GM19025 (cell line): ENCODE results near the gene BCAS3.

Experiments used
- ATAC-seq: cut with Tn5 transposase; IDR thresholded peaks from one replicate; pipeline ENCODE4 v1.9.1; 2021; ENCODE audit warnings: mild to moderate bottlenecking, low read depth, moderate library complexity; ENCODE audit not compliant: unreplicated experiment

The BCAS3 gene

DNA sequence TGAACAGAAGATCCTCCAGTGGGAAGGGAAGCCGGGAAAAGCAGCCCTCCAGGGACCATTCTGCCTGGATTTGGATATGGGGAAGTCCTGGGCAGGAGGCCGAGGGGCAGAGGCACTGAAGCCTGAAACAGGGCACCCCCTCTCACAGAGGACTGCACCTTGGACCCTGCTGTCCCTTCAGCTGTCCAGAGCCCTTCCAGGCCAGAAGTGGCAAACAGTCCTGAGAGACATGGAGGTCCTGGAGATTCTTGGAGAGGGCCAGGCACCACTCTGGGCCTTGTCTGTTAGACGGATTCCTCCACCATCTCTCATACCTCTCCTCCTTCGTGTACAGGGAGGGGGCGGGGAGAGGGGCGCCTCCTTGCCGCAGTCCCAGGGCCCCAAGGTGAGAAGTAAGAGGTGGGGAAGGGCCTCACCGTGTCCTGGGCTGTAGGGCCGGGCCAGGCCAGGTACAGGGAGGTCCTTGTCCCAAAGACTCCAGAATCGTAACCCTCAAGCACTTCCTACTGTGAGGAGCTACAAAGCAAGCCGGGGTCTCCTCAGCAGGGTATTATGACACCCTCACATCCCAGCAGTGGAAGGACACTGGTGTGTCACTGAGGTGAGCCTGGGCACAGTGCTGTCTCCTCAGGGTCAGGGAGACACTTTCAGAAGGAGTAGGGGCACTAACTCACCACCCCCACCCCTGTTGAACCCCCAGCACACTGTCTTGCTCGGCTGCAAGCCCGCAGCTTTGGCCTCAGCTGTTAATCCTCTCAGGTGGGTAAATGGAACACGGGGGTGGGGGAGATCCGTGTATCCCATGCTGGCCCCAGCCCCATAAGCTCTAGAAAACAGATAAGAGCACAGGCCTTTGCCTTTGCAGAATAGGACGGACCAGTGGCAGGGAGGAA lies 705.4 kb downstream of the BCAS3 start:
- no peak for ATAC-seq

DNA sequence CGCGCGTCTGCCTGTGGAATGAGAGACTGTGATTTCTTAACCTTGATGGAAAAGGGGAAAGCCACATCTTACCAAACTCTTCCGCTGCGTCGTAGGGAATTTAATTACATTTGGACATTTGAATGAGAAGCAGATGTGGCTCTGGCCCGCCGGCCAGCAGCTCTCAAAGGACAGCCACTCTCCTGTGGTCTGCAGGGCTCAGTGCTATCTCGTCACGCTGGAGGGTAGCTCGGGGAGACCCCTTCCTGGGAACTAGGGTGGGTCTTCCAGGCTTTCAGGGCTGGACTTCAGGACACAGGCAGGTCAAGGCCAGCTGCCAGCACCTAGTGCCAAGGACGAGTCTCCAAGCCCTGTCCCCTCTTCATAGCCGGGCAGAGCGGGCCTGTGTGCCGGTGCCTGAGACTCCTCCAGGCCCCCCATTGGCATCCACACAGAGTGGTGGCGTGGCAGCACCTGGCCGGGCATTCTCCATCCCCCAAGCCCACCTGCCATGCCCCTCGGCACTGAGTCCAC lies 706.1 kb downstream of the BCAS3 start:
- no peak for ATAC-seq

DNA sequence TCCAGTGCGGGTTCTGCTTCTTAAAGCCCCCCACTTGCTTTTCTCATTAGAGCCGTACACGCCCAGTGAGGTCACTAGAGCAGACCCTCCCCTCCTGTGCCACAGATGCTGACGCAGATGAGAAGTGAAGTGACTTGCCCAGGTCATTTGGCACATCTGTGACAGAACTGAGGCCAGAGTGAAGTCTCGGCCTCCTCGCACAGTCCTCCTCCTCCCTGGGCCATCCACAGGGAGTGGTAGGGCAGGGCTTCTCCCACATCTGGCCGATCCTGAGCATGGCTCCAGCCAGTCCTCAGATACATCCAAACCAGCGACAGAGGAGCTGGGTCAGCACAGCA lies 706.7 kb downstream of the BCAS3 start:
- no peak for ATAC-seq

DNA sequence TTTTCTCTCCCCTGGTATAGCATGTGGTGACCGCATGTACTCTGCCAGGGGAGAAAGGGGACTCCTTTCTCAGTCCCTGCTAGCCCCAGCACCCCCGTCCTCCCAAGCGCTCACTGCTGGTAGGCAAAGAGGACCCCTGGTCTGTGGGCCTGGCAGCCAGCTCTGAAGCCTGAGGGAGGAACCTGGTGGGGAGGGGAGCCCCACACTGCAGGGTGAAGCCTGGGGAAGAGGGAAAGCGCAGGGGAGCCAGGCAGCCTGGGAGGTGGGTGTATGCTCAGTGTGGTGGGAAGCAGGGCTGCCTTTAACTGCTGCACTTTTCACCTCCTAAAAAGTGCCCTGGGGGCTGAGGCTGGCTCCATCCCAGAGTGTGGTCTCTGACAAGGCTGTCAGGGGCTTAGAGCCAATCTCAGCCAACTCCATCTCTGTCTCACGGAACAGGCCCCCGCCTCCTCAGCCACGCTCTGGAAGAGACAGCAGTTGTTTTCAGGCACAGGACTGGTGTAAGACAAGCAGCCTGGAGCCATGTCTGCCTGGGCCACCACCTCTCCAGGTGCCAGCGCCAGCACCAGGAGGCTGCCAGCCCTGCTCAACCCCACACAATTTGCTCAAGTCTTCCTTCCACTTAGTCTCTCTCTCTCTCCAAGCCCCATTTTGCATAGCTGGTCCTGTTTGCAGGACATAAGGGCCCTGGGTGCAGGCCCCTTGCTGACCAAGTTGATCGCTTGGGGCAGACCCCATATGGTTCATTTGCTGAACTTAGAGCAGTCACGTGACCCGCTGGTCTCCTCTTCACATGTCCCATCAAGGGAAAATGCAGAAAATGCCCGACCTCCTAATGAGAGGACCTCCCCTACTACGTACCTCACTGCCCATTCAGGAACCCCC lies 707.3 kb downstream of the BCAS3 start:
- no peak for ATAC-seq

DNA sequence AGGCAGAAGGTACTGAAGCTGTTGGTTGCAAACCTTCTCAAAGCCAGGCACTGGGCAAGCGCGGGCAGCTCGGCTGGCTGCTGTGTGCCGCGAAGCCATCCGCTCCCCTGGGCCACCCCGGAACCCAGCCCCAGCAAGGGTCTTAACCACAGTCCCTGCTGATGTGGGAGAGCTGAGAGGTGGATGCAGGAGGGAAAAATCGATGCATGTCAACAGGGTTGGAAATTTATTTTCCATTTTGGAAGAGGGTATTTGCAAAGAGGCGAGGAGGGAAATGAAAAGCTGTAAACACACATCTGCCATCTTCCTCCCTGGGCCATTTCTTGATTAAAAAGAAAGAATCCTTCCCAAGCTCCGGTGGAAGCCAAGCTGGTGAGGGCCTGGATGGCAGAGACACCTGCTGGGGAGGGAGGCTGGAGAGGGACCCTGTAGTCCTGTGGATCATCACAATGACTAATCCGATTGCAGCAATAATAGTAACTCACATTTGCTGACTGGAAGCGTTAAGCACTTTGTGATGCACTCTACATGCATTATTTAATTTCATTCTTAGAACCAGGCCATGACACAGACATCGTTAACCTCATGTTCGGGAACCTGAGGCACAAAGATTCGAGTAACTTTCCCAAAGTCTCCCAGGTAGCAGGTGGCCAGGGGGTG lies 708.1 kb downstream of the BCAS3 start:
- ATAC-seq: no peak

DNA sequence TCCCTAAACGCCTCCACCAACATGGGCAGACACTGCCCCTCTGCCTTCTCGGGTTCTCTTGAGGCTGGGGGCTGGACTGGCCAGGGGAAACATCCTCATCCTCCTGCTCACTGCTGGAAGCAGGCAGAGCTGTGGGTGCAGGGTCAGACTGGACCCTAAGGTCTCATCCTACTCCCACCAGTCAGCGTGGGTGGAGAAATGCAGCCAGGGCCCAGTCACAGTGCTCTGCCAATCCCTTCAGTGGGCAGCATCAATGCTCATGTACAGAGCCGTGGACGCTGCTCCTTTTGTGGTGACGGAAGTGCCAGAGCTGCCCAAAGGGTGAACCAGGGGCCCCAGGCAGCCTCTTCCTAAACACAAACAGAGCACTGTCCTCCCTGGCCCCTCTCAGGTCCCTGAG lies 708.6 kb downstream of the BCAS3 start:
- no peak for ATAC-seq

DNA sequence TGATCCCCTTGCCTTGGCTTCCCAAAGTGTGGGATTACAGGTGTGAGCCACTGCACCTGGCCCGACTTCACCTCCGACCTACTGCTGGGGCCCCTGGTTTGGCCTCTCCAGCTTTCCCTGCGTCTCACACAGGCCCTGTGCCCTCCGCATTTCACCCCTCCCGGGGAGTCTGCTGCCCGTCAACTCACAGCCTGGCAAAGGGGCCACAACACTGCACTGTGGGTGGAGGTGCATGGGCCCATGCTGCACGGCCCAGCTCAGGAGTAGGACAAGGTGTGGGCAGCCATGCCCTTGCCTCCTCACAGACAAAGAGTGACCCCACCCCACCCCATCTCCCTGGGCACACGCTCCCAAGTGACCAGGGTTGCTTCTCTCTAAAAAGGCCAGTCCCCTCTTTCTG lies 709.4 kb downstream of the BCAS3 start:
- no peak for ATAC-seq

DNA sequence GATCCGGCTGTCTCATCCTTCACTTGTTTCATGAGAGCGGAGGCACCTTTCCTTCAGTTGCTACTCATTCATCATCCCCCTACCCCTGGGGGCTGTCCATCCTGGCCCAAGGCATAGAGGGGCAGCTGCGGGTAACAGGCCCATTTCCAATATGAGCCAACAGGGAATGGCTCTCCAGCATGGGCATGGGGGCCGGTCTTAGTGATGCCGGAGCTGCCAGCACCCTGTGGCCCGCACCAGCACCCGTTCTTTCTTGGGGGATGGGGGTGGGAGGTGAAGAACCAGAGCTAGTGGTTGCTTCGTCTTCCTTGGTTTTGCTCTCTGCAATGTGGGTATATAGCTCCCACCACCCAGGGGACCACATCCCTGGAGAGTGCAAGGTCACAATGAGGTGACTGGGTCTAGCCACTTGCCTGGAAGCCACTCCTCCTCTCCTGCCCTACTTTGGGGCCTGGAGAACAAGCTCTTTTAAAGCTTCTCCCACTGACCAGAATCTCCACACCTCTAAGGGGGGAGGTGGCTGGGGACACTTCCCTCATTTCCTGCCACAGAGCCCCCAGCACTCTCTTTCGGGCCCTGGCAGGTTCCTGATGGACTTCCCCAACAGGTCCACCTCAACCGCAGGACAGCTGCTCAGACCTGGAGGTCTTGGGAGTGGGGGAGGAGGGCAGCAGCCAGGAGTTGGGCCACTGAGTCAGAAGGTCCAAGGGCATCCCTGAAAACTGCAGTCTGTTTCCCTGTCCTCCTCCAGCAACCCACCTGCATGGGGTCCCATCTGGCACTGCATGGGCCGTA lies 710.1 kb downstream of the BCAS3 start:
- no peak for ATAC-seq

DNA sequence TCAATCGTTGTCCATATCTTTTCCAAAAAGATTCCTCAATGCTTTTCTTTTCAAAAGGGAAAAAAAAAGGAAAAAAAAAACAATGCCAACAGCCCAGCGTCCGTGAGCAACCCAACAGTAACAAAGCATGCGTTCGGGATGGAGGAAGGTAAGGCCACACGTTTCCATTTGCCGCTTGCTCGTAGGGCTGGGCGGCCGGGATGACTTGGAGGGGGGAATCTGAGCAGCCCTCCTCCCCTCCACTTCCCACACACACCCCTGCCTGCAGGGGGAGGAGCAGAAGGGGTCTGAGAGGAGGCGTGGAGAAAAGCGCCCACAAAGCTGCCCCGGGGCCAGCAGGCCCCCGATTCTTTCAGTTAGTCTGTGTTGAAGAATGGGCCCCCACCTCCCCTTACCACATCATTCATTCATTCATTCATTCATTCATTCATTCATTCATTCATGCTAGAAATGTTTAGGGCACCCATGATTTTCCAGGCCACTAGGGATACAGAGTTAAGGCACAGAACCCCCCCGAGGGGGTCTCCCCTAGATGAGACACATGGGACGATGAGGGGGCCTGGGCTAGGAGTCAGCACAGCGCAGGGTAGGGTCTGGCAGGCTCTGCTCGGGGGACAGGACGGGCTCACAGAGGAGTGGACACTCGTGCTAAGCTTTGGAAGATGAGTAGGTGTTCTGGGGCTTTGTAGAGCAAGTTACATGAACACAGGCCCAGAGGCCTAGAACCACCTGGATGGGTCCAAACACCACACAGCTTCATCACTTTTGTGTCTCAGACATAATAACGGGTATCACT lies 711.1 kb downstream of the BCAS3 start:
- ATAC-seq: no peak

DNA sequence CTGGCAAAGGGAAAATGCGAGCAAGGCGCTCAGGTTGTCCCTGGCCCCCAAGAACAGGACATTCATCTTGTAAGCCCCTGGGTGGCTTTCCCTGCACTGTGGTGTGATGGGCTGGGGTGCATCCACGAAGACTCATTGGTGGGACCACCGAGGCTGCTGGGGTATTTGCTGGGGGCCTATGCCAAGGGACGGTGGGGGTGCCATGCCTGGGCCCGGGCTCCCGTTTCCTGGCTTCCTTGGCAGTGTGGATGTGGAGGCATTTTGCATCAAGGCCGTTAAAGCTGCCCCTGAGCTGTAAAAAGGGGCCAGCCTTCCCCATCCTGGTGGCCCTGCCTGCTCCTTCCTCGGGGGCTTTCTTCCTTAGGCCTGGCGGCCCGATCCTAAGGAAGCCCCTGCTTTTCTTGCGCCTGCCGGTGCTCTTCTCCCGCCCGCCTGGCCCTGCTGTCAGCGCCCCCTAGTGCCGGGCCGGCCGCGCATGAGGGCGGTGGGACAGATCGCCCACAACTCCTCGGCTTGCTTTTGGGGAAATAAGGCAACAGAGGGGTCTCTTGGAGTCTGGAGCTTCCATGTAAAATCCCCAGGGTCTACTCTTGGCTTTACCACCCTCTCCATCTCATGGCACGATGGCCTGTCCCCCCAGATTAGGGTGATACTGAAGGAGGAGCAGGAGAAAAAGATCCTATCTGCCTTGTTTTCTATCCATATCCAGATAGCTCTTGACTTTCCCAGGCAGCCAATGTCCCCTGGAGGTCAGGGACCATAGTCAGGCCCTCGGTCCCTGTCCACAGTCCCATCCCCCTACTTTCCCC lies 712.2 kb downstream of the BCAS3 start:
- no peak for ATAC-seq

DNA sequence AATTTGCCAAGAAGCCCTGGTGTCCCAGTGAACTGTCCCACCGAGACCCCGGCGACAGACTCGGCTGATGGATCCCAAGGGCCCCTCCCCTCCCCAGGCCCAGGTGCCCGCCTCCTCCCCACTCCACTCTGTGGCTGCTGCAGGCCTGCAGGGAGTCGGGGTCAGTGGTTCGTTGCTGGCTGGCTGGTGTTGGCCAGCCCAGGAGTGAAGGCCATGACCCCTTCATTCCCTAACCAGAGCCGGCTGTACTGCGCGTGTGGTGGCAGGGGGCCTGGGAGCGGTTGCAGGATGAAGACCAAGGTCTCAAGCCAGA lies 712.8 kb downstream of the BCAS3 start:
- ATAC-seq: no peak

DNA sequence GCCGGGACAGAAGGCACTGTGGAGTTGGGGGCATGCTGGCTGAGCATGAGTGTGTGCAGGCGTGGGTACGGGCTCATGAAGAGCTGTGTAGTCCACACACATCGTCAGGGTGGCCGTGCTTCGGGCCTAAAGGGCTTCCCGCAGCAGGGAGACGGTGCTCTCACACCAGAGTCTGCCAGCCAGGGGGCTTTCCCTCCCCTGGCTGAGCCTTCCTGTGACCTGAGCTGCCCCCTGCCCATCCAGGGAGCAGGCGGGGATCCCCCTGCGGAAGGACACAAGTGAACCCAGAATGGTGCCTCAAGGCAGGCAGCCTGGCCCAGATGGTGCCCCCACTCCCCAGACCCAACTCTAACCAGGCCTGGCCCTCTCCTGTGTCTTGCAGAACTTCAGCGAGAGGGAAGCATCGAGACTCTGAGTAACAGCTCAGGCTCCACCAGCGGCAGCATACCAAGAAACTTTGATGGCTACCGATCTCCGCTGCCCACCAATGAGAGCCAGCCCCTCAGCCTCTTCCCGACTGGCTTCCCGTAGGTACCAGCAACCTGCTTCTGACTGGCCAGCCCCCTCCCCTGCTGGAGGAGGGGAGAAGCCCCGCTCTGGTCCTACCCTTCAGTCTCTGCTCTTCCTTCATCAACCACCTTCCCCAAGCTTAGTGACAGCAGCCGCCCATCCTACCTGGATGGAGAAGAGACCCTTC lies 714.1 kb downstream of the BCAS3 start:
- ATAC-seq: no peak

DNA sequence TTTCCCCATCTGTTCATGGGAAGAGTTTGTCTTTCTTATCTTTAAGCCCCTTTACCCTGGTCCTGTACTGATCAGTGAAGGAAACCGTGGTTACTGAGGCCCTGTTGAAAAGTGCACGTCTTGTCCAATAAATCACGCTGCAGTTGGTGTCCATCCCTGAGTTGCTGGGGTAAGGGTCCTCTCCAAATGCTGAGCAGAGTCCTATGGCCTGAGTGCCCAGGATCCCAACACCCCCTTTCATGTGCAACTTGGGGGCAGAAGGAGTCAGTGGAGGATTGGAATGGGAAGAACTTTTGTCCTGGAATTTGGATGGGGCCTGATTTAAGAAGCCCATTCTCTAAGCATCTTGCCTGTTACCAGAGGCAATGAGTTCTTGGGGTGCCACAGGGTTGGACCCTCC lies 715.0 kb downstream of the BCAS3 start:
- ATAC-seq: no peak

DNA sequence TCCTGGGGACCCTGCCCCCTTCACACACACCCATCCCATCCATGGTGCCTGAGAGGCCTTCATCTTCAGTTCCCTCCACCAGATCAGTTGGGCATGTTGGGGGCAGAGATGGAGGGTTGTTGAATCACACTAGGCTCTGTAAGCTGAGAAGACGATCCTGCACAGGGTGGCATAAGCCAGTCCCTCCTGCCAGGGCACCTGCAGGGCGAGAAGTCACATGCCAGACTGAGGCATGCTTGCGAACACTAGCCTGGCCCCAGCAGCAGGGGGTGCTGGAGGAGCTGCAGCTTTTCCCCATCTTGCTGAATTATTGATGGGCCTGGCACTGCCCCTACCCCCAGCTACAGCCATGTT lies 715.9 kb downstream of the BCAS3 start:
- no peak for ATAC-seq

DNA sequence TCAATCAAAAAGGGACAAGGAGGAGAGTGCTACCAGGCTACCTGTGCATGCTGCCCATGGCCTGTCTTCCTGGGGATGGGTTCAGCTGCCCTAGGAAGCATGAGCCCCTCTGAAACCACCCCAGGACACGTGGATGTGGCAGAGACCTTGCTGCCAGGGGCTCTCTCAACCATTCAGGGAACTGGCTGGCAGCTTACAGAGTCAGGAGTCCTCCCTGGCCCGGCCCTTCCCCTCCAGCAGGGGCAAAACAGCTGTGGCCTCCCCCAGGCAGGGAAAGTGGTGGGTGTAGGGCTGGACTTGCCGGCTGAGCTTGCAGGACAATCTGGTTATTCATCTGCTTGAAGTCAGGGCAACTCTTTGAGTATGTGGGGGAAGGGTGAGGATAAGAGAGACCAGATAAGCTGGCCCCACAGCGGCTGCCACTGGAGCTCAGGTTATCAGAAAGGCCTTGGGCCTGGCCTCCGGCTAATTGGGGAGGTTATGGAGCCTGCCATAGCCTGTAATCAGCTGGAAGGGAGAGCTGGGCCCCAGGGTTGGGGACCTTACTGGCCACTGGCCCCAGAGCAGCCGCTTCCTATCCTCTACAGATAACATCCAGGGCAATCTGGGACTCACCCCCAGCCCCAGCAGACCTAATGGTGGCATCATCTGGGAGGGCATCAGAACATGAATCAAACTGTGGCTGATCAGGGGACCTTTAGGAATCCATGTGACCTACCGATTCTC lies 716.4 kb downstream of the BCAS3 start:
- ATAC-seq: no peak

DNA sequence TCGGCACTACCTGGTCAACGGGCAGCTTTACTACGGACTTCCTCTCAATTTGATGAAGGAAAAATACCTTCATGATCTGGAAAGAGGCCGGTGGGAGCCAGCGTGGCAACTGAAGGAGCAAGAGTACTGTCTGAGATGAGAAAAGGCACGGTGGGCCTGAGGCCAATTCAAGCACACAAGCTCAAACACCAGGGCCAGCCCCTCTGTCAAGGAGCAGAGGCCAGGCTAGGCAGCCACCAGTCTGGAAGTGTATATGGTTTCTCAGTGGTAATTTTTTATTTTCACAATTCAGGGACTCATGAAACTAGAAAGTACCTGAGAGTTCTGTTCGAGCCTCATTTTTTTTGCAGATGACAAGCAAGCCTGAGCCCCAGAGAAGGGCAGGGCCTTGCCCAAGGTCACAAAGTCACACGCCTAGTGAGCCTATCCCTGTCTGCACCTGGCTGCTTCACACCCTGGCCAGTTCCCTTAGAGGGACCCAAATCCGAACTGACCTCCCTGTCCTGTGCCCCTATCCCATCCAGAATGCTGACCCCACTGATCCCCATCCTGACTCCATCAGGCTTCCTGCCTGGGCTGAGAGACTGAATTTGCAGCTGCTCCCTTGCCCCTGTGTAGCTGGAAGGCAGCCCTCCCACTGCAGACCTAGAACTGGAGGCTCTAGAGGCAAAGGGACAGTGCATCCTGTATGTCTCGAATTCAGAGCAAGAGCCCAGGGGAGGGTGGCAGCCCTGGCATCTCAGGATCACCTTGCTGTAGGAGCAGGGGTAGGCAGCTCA lies 717.2 kb downstream of the BCAS3 start:
- ATAC-seq: no peak

DNA sequence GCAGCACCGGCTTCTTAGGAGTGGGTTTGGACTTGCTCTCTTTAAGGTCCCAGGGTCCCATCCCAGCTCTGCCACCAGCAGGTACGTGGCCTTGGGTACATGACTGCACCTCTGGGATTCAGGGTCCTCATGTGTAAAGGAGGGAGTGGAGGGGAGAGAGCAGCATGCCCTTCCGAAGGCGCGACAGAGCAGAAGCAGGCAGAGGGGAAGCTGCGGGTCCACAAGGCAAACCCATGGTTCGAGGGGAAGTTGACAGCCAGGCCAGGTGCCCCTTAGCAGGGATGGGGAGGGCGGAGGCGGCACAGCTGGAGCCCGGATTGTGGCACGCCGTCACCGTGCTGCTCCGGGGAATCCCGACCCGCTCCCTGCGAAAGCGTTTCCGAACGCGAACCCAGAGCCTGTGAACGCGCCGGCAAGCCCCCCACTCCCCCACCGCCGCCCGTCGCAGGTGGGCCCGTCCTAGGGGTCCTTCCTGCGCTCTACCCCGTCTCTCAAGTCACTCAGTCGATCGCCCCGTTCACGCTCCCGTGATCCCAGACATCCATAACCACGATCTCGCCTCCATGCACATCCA lies 717.8 kb downstream of the BCAS3 start:
- ATAC-seq: no peak
